Measurements from ENCODE around the gene RETREG1.

Gene RETREG1

GRCh38 chr5:16579142-16579847, 37.5 kb downstream of the RETREG1 start:
- no CpG with 5 or more reads among the region's 6 CpGs for WGBS, 2 donors (ENCODE audit: extremely low coverage in 2 of 2, insufficient read length in 2 of 2, insufficient replicate concordance in 1 of 2)
- Histone ChIP-seq H4K91ac (ENCODE audit: low read depth, low read length, poor library complexity) (no peak overlapping the region), H3K9me3 (replicated peaks in 1 of 2; ENCODE audit: control insufficient read depth in 2 of 2, insufficient read depth in 1 of 2, low read depth in 1 of 2, low read length in 2 of 2) (no peaks in the 10 kb centered on the region), H2BK120ac (ENCODE audit: low read depth, low read length) (no peak overlapping the region), H3K27me3 (ENCODE audit: control insufficient read depth in 3 of 3, insufficient read depth in 3 of 3, low read depth in 1 of 3, low read length in 3 of 3) (peaks cover 0 to 4% (median 0%) of the 10 kb centered on the region in 3 experiments), H3K9ac (ENCODE audit: low read depth, low read length, poor library complexity) (no peak overlapping the region), H3K4me2 (ENCODE audit: insufficient read depth, low read length, poor library complexity, severe bottlenecking) (no peak overlapping the region), H2BK12ac (ENCODE audit: low read length) (no peak overlapping the region), H3K27ac (replicated peaks; ENCODE audit: low read length) (no peak overlapping the region), H3K79me1 (ENCODE audit: low read depth, low read length) (no peaks in the 10 kb centered on the region), H2BK5ac (ENCODE audit: low read length) (no peak overlapping the region), H3K18ac (ENCODE audit: low read length) (no peak overlapping the region), H2AK5ac (ENCODE audit: low read depth, low read length) (no peak overlapping the region), H3K4me3 (ENCODE audit: low read length in 2 of 2) (no peak overlapping the region), H2AFZ (ENCODE audit: low read length) (no peak overlapping the region), H3K4ac (ENCODE audit: low read length) (no peak overlapping the region), H3K23ac (ENCODE audit: low read depth, low read length, poor library complexity) (no peak overlapping the region), H3K36me3 (replicated peaks in 1 of 2; ENCODE audit: control insufficient read depth in 2 of 2, insufficient read depth in 2 of 2, low read length in 2 of 2) (no peaks in the 10 kb centered on the region), H3K4me1 (ENCODE audit: control insufficient read depth in 2 of 2, insufficient read depth in 1 of 2, low read depth in 1 of 2, low read length in 2 of 2) (peaks cover 2 to 10% of the 10 kb centered on the region in 2 donors), H4K8ac (ENCODE audit: low read depth, low read length) (no peak overlapping the region), H2BK15ac (ENCODE audit: low read length) (no peak overlapping the region), H3K14ac (ENCODE audit: low read length) (no peak overlapping the region)
- DNase-seq (ENCODE audit: low spot score) = no peak

DNA sequence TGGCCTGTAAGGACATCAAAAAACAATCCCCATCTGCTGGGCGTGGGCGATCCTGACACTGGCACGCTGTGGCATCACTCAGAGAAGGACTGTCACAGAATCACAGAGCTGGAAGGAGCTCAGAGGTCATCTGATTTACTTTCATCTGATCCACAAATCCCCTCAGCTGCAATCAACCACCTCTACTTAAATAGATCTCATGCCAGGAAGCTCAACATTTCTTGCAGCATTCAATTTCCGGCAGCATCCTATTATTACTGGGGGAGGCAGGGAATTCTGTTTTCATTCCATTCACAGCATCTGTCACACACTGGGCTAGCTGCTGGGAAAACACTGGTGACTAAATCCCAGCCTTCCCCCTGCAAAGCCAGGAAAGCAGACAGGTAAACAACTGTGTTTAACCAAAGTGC, 38.3 kb downstream of the RETREG1 start:
- H2BK120ac ChIP-seq (ENCODE audit: low read depth, low read length) = no peak overlapping the region
- DNase-seq (ENCODE audit: low spot score) = no peak
- no peak overlapping the region for H3K27ac ChIP-seq (replicated peaks; ENCODE audit: low read length)
- no peak overlapping the region for H3K23ac ChIP-seq (ENCODE audit: low read depth, low read length, poor library complexity)
- H3K4ac ChIP-seq (ENCODE audit: low read length) = no peak overlapping the region
- no peak overlapping the region for H2AK5ac ChIP-seq (ENCODE audit: low read depth, low read length)
- H2BK12ac ChIP-seq (ENCODE audit: low read length) = no peak overlapping the region
- H3K9me3 ChIP-seq (replicated peaks in 1 of 2; ENCODE audit: control insufficient read depth in 2 of 2, insufficient read depth in 1 of 2, low read depth in 1 of 2, low read length in 2 of 2) = no peaks in the 10 kb centered on the region
- no peak overlapping the region for H2BK15ac ChIP-seq (ENCODE audit: low read length)
- H3K4me1 ChIP-seq (ENCODE audit: control insufficient read depth in 2 of 2, insufficient read depth in 1 of 2, low read depth in 1 of 2, low read length in 2 of 2) = peaks cover 2 to 10% of the 10 kb centered on the region in 2 donors
- no peak overlapping the region for H2BK5ac ChIP-seq (ENCODE audit: low read length)
- H4K8ac ChIP-seq (ENCODE audit: low read depth, low read length) = no peak overlapping the region
- H3K9ac ChIP-seq (ENCODE audit: low read depth, low read length, poor library complexity) = no peak overlapping the region
- H3K4me2 ChIP-seq (ENCODE audit: insufficient read depth, low read length, poor library complexity, severe bottlenecking) = no peak overlapping the region
- no peak overlapping the region for H3K18ac ChIP-seq (ENCODE audit: low read length)
- H3K4me3 ChIP-seq (ENCODE audit: low read length in 2 of 2) = no peak overlapping the region
- H4K91ac ChIP-seq (ENCODE audit: low read depth, low read length, poor library complexity) = no peak overlapping the region
- no peaks in the 10 kb centered on the region for H3K36me3 ChIP-seq (replicated peaks in 1 of 2; ENCODE audit: control insufficient read depth in 2 of 2, insufficient read depth in 2 of 2, low read length in 2 of 2)
- no peak overlapping the region for H2AFZ ChIP-seq (ENCODE audit: low read length)
- peaks cover 0 to 8% (median 0%) of the 10 kb centered on the region in 3 experiments for H3K27me3 ChIP-seq (ENCODE audit: control insufficient read depth in 3 of 3, insufficient read depth in 3 of 3, low read depth in 1 of 3, low read length in 3 of 3)
- no peak overlapping the region for H3K14ac ChIP-seq (ENCODE audit: low read length)
- no peaks in the 10 kb centered on the region for H3K79me1 ChIP-seq (ENCODE audit: low read depth, low read length)
- no CpG with 5 or more reads among the region's 4 CpGs for WGBS, 2 donors (ENCODE audit: extremely low coverage in 2 of 2, insufficient read length in 2 of 2, insufficient replicate concordance in 1 of 2)

DNA sequence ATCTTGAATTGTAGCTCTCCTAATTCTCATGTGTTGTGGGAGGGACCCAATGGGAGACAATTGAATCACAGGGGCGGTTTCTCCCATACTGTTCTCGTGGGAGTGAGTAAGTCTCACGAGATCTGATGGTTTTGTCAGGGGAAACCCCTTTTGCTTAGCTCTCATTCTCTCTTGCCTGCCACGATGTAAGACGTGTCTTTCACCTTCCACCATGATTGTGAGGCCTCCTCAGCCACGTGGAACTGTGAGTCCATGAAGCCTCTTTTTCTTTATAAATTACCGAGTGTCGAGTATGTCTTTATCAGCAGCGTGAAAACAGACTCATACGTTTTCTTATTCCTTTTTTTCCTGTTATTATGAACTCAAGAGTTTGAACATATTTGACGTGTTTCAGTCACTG, 39.1 kb downstream of the RETREG1 start:
- H3K4ac ChIP-seq (ENCODE audit: low read length) = no peak overlapping the region
- H2BK15ac ChIP-seq (ENCODE audit: low read length) = no peak overlapping the region
- H3K9ac ChIP-seq (ENCODE audit: low read depth, low read length, poor library complexity) = no peak overlapping the region
- H4K8ac ChIP-seq (ENCODE audit: low read depth, low read length) = no peak overlapping the region
- H3K9me3 ChIP-seq (replicated peaks in 1 of 2; ENCODE audit: control insufficient read depth in 2 of 2, insufficient read depth in 1 of 2, low read depth in 1 of 2, low read length in 2 of 2) = no peaks in the 10 kb centered on the region
- no peaks in the 10 kb centered on the region for H3K79me1 ChIP-seq (ENCODE audit: low read depth, low read length)
- peaks cover 2 to 10% of the 10 kb centered on the region in 2 donors for H3K4me1 ChIP-seq (ENCODE audit: control insufficient read depth in 2 of 2, insufficient read depth in 1 of 2, low read depth in 1 of 2, low read length in 2 of 2)
- no peak overlapping the region for H3K18ac ChIP-seq (ENCODE audit: low read length)
- no peak overlapping the region for H2AFZ ChIP-seq (ENCODE audit: low read length)
- H2AK5ac ChIP-seq (ENCODE audit: low read depth, low read length) = no peak overlapping the region
- H3K27ac ChIP-seq (replicated peaks; ENCODE audit: low read length) = no peak overlapping the region
- no peak overlapping the region for H3K14ac ChIP-seq (ENCODE audit: low read length)
- H3K36me3 ChIP-seq (replicated peaks in 1 of 2; ENCODE audit: control insufficient read depth in 2 of 2, insufficient read depth in 2 of 2, low read length in 2 of 2) = no peaks in the 10 kb centered on the region
- no peak overlapping the region for H3K4me2 ChIP-seq (ENCODE audit: insufficient read depth, low read length, poor library complexity, severe bottlenecking)
- no peak overlapping the region for H2BK12ac ChIP-seq (ENCODE audit: low read length)
- no peak overlapping the region for H3K23ac ChIP-seq (ENCODE audit: low read depth, low read length, poor library complexity)
- no peak overlapping the region for H3K4me3 ChIP-seq (ENCODE audit: low read length in 2 of 2)
- no peak for DNase-seq (ENCODE audit: low spot score)
- no CpG with 5 or more reads among the region's 11 CpGs for WGBS, 2 donors (ENCODE audit: extremely low coverage in 2 of 2, insufficient read length in 2 of 2, insufficient replicate concordance in 1 of 2)
- no peak overlapping the region for H2BK5ac ChIP-seq (ENCODE audit: low read length)
- no peak overlapping the region for H4K91ac ChIP-seq (ENCODE audit: low read depth, low read length, poor library complexity)
- H2BK120ac ChIP-seq (ENCODE audit: low read depth, low read length) = no peak overlapping the region
- peaks cover 0 to 6% (median 0%) of the 10 kb centered on the region in 3 experiments for H3K27me3 ChIP-seq (ENCODE audit: control insufficient read depth in 3 of 3, insufficient read depth in 3 of 3, low read depth in 1 of 3, low read length in 3 of 3)

- Histone ChIP-seq H4K91ac (ENCODE audit: low read depth, low read length, poor library complexity) (no peak overlapping the region), H3K4me2 (ENCODE audit: insufficient read depth, low read length, poor library complexity, severe bottlenecking) (no peak overlapping the region), H2BK12ac (ENCODE audit: low read length) (no peak overlapping the region), H3K4me1 (ENCODE audit: control insufficient read depth in 2 of 2, insufficient read depth in 1 of 2, low read depth in 1 of 2, low read length in 2 of 2) (peaks cover 2 to 10% of the 10 kb centered on the region in 2 donors), H3K14ac (ENCODE audit: low read length) (no peak overlapping the region), H3K79me1 (ENCODE audit: low read depth, low read length) (no peaks in the 10 kb centered on the region), H4K8ac (ENCODE audit: low read depth, low read length) (no peak overlapping the region), H3K27me3 (ENCODE audit: control insufficient read depth in 3 of 3, insufficient read depth in 3 of 3, low read depth in 1 of 3, low read length in 3 of 3) (peaks cover 0 to 6% (median 0%) of the 10 kb centered on the region in 3 experiments), H3K27ac (replicated peaks; ENCODE audit: low read length) (no peak overlapping the region), H2BK15ac (ENCODE audit: low read length) (no peak overlapping the region), H3K9me3 (replicated peaks in 1 of 2; ENCODE audit: control insufficient read depth in 2 of 2, insufficient read depth in 1 of 2, low read depth in 1 of 2, low read length in 2 of 2) (no peaks in the 10 kb centered on the region), H2AFZ (ENCODE audit: low read length) (peak overlapping the region; percentile 42), H3K36me3 (replicated peaks in 1 of 2; ENCODE audit: control insufficient read depth in 2 of 2, insufficient read depth in 2 of 2, low read length in 2 of 2) (no peaks in the 10 kb centered on the region), H2AK5ac (ENCODE audit: low read depth, low read length) (no peak overlapping the region), H3K18ac (ENCODE audit: low read length) (no peak overlapping the region), H3K23ac (ENCODE audit: low read depth, low read length, poor library complexity) (no peak overlapping the region), H2BK120ac (ENCODE audit: low read depth, low read length) (no peak overlapping the region), H3K9ac (ENCODE audit: low read depth, low read length, poor library complexity) (no peak overlapping the region), H2BK5ac (ENCODE audit: low read length) (no peak overlapping the region), H3K4me3 (ENCODE audit: low read length in 2 of 2) (no peak overlapping the region), H3K4ac (ENCODE audit: low read length) (no peak overlapping the region)
- peak; percentile 31 for DNase-seq (ENCODE audit: low spot score)
- WGBS, 2 donors (ENCODE audit: extremely low coverage in 2 of 2, insufficient read length in 2 of 2, insufficient replicate concordance in 1 of 2) = no CpG with 5 or more reads among the region's 12 CpGs
These were observed 41.7 kb downstream of the RETREG1 start for GRCh38 chr5:16574789-16575721.
